D721Med (cell line): ENCODE data around the gene ATOSA.

Experiments
- DNase-seq: peaks from one replicate; pipeline ENCODE4 v3.0.0; 2011; ENCODE audit warnings: low spot score; ENCODE audit not compliant: insufficient read length
- FAIRE-seq: peaks from 2 replicates; lab custom pipeline; 2011; peaks lifted over from hg19 to GRCh38; lab: Jason Lieb, UNC
- TF ChIP-seq, protein P1 (sequence below): IDR thresholded peaks from 2 replicates; pipeline ENCODE4 v1.5.1; 2012; ENCODE audit warnings: mild to moderate bottlenecking, control low read depth; ENCODE audit not compliant: insufficient read depth; ENCODE audit errors: missing control alignments

The ATOSA gene

DNA sequence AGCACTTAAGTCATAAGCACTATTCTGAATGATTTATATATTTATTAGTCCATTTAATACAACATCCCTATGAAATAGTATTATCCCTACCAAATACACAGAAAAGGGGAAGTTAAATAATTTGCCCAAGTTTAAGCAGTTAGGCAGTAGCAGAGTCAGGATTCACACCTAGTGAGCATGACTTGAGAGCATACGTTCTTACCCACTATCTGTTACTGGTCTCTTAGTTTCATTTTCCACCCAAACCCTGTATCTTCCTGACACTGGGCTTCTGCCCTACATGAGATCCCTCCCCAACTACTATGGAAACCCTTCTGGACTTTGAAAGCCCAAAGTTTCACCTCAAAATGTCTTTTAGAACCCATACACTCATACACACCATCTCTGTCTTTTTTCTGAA is 4.4 kb upstream of the ATOSA start:
- FAIRE-seq = no peak
- TF ChIP-seq, protein P1, sequence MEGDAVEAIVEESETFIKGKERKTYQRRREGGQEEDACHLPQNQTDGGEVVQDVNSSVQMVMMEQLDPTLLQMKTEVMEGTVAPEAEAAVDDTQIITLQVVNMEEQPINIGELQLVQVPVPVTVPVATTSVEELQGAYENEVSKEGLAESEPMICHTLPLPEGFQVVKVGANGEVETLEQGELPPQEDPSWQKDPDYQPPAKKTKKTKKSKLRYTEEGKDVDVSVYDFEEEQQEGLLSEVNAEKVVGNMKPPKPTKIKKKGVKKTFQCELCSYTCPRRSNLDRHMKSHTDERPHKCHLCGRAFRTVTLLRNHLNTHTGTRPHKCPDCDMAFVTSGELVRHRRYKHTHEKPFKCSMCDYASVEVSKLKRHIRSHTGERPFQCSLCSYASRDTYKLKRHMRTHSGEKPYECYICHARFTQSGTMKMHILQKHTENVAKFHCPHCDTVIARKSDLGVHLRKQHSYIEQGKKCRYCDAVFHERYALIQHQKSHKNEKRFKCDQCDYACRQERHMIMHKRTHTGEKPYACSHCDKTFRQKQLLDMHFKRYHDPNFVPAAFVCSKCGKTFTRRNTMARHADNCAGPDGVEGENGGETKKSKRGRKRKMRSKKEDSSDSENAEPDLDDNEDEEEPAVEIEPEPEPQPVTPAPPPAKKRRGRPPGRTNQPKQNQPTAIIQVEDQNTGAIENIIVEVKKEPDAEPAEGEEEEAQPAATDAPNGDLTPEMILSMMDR = no peak
- DNase-seq = no peak

DNA sequence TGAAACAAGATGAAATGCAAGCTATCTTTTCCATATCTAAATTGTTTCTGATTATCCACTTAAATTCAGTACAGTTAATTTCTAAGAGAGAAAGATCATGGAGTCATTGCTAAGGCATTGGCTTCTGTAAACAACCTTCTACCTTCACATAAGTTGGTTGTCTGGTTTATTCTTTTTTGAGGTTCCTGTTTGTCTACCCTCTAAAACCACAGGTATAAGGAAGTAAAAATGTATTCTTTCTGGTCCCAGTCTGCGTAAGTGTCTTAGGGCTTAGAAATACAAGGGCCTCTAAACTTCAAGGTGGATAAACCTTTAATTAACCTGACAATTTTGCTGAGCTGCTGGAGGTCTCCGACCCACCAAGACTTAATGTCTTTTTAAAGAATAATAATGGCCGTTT is 3.6 kb upstream of the ATOSA start:
- TF ChIP-seq, protein P1 = no peak
- FAIRE-seq (peak; percentile 60), DNase-seq (no peak)

DNA sequence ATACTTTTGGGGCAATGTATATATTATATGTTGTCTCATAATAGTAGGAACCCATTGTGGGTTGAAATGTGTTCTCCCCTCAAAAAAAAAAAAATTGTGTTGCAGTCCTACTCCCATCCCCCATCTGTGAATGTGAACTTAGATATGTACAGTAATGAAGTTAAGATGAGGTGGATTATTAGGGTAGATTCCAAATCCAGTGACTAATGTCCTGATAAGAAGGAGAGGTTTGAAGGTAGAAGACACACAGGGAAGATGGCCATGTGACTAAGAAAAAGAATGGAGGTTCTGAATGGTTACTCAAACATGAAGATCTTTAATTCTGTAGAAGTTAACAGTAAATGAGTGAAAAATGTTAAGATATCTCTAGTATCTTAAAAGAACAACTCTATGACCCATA is 3.0 kb upstream of the ATOSA start:
- no peak for FAIRE-seq
- no peak for DNase-seq
- TF ChIP-seq, protein P1 = no peak

DNA sequence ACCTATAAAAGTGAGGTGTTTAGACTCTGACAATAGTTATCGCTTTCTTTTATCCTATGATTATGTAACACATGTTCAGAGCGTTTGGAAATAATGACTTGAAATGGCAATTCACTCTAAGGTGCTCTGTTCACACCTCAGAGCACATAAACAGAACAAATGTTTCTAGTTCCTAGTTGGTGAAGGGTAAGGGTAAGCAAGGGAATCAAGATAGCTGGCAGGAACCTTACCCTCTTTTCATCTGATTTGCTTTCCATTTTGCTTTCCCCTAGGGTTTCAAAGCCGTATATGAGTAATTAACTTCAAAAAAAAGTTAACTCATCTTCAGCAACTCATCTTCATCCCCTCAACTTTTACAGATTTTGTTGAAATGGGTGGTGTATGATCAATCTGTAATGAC is 2.3 kb upstream of the ATOSA start:
- FAIRE-seq (no peak), DNase-seq (no peak)
- TF ChIP-seq, protein P1 = no peak

DNA sequence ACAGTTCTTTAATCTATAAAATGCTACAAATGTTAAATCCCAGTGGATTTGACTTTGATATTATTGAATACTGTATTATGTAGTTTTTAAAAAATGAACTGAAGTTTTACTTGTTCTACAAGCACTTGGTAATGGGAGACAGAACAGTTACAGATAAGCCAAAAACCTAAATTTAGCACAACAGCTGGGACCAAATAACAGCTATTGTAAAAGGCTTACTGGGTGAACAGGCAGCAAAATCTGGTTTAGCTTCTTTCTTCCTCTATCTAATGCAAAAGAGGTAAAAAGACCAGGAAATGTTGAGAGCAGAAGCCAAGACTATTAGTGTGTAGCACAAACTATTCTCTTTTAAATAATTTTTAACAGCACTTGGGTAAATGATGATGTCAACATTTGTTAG is 1.6 kb upstream of the ATOSA start:
- FAIRE-seq = no peak
- TF ChIP-seq, protein P1 = no peak

DNA sequence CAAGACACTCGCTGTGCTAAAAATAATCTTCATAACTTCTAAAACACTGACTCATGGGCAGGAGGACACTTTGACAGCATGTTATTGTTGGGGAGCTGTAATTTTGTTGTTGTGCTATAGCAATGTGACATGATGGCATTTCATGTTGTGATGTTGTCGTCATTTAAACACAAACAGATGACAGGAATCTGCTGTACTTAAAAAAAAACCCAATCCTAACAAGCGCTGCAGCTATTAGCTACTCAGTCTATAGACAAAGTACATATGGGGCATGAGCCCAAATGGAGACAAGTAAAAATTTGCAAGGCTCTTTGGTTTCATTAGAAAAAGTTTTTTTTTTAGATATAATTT is 828 bp upstream of the ATOSA start:
- DNase-seq (no peak), FAIRE-seq (no peak)
- TF ChIP-seq, protein P1 = no peak

More for the DNA sequence above, 1.6 kb upstream of the ATOSA start:
- no peak for DNase-seq

DNA sequence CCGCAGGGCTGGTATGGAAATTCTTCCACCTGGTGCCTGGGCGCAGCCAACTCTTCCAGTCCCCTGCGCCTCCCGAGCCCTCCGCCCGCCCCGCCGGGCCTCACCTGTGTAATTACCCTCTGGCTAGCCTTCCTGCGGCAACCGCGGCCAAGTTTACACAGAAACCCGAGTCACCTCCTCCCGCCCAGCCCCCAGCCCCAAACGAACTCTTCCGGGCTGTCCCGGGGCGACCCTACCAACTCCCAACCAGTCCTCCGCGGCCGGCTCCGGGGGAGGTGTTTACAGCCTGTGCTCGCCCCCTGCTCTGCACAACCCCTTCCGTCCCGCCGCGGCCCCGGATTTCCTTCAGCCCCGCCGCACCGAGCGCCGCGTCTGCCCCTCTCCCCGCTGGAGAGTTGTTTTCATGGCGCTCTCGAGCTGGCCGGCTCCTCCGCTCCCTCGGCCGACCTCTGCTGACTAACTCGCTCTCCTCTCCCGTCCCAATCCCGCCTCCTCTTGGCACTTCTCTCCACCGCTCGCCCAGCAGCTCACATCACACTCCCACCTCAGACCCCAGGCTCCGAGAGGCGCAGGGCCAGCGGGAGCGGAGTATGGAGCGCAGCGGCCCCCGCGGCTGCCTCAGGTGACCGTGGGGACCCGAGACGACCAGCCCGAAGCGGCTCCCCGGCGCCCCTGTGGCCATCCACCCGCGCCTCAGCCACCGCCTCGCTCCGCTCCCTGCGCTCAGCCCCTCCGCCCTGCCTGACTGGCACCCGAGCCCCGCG is 538 bp downstream of the ATOSA start:
- TF ChIP-seq, protein P1 = no peak
- FAIRE-seq = no peak
- DNase-seq = no peak
